ENCODE measurements around the gene NFIA.

DNA sequence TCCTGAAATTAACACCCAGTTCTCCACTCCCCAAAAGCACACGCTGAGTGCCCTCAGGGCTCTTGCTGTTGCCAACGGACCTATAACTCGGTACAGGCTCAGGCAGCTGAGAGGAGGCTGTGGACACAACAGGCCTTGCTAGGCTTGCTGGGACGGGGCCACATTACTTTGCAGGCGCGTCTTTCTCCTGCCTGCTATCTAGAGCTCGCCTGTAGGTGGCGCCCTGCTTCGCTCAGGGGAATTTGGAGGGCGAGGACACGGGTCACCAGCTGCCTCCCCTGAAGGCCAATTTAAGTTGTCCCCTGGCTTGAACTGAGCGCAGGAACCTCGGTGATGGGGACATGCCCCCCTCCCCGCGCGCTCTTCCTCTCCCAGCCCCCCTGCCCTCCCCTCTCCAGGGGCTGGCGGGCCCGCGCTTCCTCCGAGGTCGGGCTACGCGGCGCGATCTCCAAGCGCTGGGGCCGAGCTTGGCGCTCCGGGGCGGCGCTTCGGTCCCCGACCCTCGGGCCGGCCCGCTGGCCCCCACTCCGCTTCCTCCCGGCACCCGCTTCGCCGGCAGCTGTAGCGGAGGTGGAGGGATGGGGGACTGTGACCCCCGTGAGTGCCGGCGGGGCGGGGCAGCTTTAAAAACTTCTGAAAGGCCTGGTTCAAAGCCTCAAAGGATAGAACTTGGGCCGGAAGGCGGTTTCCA, 32.4 kb upstream of the NFIA start:
- TF ChIP-seq, protein P1, sequence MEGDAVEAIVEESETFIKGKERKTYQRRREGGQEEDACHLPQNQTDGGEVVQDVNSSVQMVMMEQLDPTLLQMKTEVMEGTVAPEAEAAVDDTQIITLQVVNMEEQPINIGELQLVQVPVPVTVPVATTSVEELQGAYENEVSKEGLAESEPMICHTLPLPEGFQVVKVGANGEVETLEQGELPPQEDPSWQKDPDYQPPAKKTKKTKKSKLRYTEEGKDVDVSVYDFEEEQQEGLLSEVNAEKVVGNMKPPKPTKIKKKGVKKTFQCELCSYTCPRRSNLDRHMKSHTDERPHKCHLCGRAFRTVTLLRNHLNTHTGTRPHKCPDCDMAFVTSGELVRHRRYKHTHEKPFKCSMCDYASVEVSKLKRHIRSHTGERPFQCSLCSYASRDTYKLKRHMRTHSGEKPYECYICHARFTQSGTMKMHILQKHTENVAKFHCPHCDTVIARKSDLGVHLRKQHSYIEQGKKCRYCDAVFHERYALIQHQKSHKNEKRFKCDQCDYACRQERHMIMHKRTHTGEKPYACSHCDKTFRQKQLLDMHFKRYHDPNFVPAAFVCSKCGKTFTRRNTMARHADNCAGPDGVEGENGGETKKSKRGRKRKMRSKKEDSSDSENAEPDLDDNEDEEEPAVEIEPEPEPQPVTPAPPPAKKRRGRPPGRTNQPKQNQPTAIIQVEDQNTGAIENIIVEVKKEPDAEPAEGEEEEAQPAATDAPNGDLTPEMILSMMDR (IDR thresholded peaks at IDR 0.05): peak; percentile 84 to 98 (median 98)
- TF ChIP-seq POLR2A (IDR thresholded peaks at IDR 0.05): peak in 2 of 4 donors; percentile 43 to 54

All from esophagus squamous epithelium (tissue), 4 donors.